ENCODE results near the gene PLLP. TPM values are rescaled to one million over a fixed set of nuclear protein-coding genes. Genes with fewer than 3 reads are reported as not detected.
A peak's percentile ranks its signal among the peaks of the same experiment; 100 is the strongest.

Gene PLLP
- total and polyA plus RNA-seq, 9 of the 15 experiments (the other 6 are each of a cell fraction or from before 2014, with no cell fraction given): 0.09 to 0.96 (median 0.27) TPM

GRCh38 chr16:57284209-57284951, at the start of gene PLLP (continued):
- TF ChIP-seq HES1 (IDR thresholded peaks at IDR 0.05; ENCODE audit: low read depth) (no peak), ZFX (CRISPR knock-in tag; IDR thresholded peaks at IDR 0.05) (peak; percentile 76), POLR3A (IDR thresholded peaks at IDR 0.05; ENCODE audit: borderline replicate concordance, extremely low read depth, insufficient read depth, insufficient read length) (no peak), ARHGAP35 (IDR thresholded peaks at IDR 0.05; ENCODE audit: partially characterized antibody) (no peak), PURB (CRISPR knock-in tag; IDR thresholded peaks at IDR 0.05; ENCODE audit: low read depth) (no peak), ZNF57 (CRISPR knock-in tag; IDR thresholded peaks at IDR 0.05) (no peak), SP1 (CRISPR knock-in tag; IDR thresholded peaks at IDR 0.05) (0 out of 2 replicates have a peak, but pooled peaks have one; percentile 68), HIVEP1 (CRISPR knock-in tag; IDR thresholded peaks at IDR 0.05) (no peak), CSDE1 (IDR thresholded peaks at IDR 0.05) (no peak), POLR2AphosphoS5 (IDR thresholded peaks at IDR 0.05; ENCODE audit: control insufficient read depth, insufficient read depth, low read depth, low read length) (no peak), ZNF121 (CRISPR knock-in tag; conservative IDR thresholded peaks at IDR 0.05) (0 out of 2 replicates have a peak, but pooled peaks have one; percentile 31), POLR2H (tag; IDR thresholded peaks at IDR 0.05; ENCODE audit: low read depth) (no peak), CCNT2 (IDR thresholded peaks at IDR 0.05; ENCODE audit: borderline replicate concordance, extremely low read depth, insufficient read length, low read depth, low read length) (peak; percentile 65), ZNF41 (CRISPR knock-in tag; conservative IDR thresholded peaks at IDR 0.05) (no peak), ZNF384 (IDR thresholded peaks at IDR 0.05; ENCODE audit: low read depth, low read length) (no peak), ZNF212 (CRISPR knock-in tag; IDR thresholded peaks at IDR 0.05) (no peak), WHSC1 (IDR thresholded peaks at IDR 0.05; ENCODE audit: low read length) (no peak), NR4A1 (CRISPR knock-in tag; IDR thresholded peaks at IDR 0.05) (no peak), NR4A1 (tag; IDR thresholded peaks at IDR 0.05) (peak; percentile 81), HEY1 (CRISPR knock-in tag; IDR thresholded peaks at IDR 0.05; ENCODE audit: borderline replicate concordance) (no peak), RBM17 (IDR thresholded peaks at IDR 0.05; ENCODE audit: borderline replicate concordance, low read depth, low read length) (no peak), POLR2AphosphoS2 (IDR thresholded peaks at IDR 0.05; ENCODE audit: low read length) (no peak), ZNF444 (CRISPR knock-in tag; IDR thresholded peaks at IDR 0.05) (no peak), ZKSCAN3 (CRISPR knock-in tag; IDR thresholded peaks at IDR 0.05) (no peak)
- TF ChIP-seq, protein P1, sequence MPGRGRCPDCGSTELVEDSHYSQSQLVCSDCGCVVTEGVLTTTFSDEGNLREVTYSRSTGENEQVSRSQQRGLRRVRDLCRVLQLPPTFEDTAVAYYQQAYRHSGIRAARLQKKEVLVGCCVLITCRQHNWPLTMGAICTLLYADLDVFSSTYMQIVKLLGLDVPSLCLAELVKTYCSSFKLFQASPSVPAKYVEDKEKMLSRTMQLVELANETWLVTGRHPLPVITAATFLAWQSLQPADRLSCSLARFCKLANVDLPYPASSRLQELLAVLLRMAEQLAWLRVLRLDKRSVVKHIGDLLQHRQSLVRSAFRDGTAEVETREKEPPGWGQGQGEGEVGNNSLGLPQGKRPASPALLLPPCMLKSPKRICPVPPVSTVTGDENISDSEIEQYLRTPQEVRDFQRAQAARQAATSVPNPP (IDR thresholded peaks at IDR 0.05; ENCODE audit: borderline replicate concordance, insufficient read depth, insufficient read length): no peak

All from K562 (cell line).